ENCODE data around the gene ADAMTS12. TPM values are rescaled to one million over a fixed set of nuclear protein-coding genes. Genes with fewer than 3 reads are reported as not detected.

ADAMTS12 gene
- total RNA-seq, 1 donor from 2014 or later, result 0.54 TPM

GRCh38 chr5:33537240-33537639, 354.6 kb downstream of the ADAMTS12 start:
- H3K27me3 Mint-ChIP-seq (ENCODE audit: unreplicated experiment), result peaks cover 2% of the 10 kb centered on the region
- no peaks in the 10 kb centered on the region for H3K36me3 Mint-ChIP-seq (ENCODE audit: unreplicated experiment)
- TF ChIP-seq CTCF (IDR thresholded peaks at IDR 0.05; ENCODE audit: partially characterized antibody, unreplicated experiment), result no peak
- no peaks in the 10 kb centered on the region for H3K4me1 Mint-ChIP-seq (ENCODE audit: low read depth, unreplicated experiment)
- DNase-seq, result no peak
- H3K27ac Mint-ChIP-seq (ENCODE audit: unreplicated experiment), result no peak overlapping the region
- no peak overlapping the region for H3K4me3 Mint-ChIP-seq (ENCODE audit: unreplicated experiment)
- H3K9me3 Mint-ChIP-seq (ENCODE audit: unreplicated experiment), result peaks cover 1% of the 10 kb centered on the region

- H3K9me3 Mint-ChIP-seq (ENCODE audit: unreplicated experiment), result peaks cover 1% of the 10 kb centered on the region
- H3K36me3 Mint-ChIP-seq (ENCODE audit: unreplicated experiment), result no peaks in the 10 kb centered on the region
- no peak overlapping the region for H3K4me3 Mint-ChIP-seq (ENCODE audit: unreplicated experiment)
These were observed 355.0 kb downstream of the ADAMTS12 start for GRCh38 chr5:33536802-33537201.

GRCh38 chr5:33531824-33532223, 360.0 kb downstream of the ADAMTS12 start:
- Mint-ChIP-seq H3K36me3 (ENCODE audit: unreplicated experiment) (no peaks in the 10 kb centered on the region), H3K4me1 (ENCODE audit: low read depth, unreplicated experiment) (no peaks in the 10 kb centered on the region), H3K4me3 (ENCODE audit: unreplicated experiment) (no peak overlapping the region), H3K9me3 (ENCODE audit: unreplicated experiment) (peaks cover 1% of the 10 kb centered on the region), H3K27me3 (ENCODE audit: unreplicated experiment) (no peaks in the 10 kb centered on the region), H3K27ac (ENCODE audit: unreplicated experiment) (no peak overlapping the region)
- TF ChIP-seq CTCF (IDR thresholded peaks at IDR 0.05; ENCODE audit: partially characterized antibody, unreplicated experiment), result no peak
- DNase-seq, result no peak

More at GRCh38 chr5:33536802-33537201, 355.0 kb downstream of the ADAMTS12 start:
- Mint-ChIP-seq H3K27me3 (ENCODE audit: unreplicated experiment) (peaks cover 2% of the 10 kb centered on the region), H3K4me1 (ENCODE audit: low read depth, unreplicated experiment) (no peaks in the 10 kb centered on the region), H3K27ac (ENCODE audit: unreplicated experiment) (no peak overlapping the region)
- no peak for DNase-seq
- no peak for TF ChIP-seq CTCF (IDR thresholded peaks at IDR 0.05; ENCODE audit: partially characterized antibody, unreplicated experiment)

- TF ChIP-seq CTCF (IDR thresholded peaks at IDR 0.05; ENCODE audit: partially characterized antibody, unreplicated experiment), result no peak
- DNase-seq, result no peak
- Mint-ChIP-seq H3K4me3 (ENCODE audit: unreplicated experiment) (no peak overlapping the region), H3K27me3 (ENCODE audit: unreplicated experiment) (no peaks in the 10 kb centered on the region), H3K27ac (ENCODE audit: unreplicated experiment) (no peak overlapping the region), H3K36me3 (ENCODE audit: unreplicated experiment) (no peaks in the 10 kb centered on the region), H3K4me1 (ENCODE audit: low read depth, unreplicated experiment) (no peaks in the 10 kb centered on the region), H3K9me3 (ENCODE audit: unreplicated experiment) (peaks cover 1% of the 10 kb centered on the region)
These were observed 360.8 kb downstream of the ADAMTS12 start for GRCh38 chr5:33531037-33531298.

- DNase-seq, result no peak
- no peak overlapping the region for H3K27ac Mint-ChIP-seq (ENCODE audit: unreplicated experiment)
- TF ChIP-seq CTCF (IDR thresholded peaks at IDR 0.05; ENCODE audit: partially characterized antibody, unreplicated experiment), result no peak
These were observed 361.4 kb downstream of the ADAMTS12 start for GRCh38 chr5:33530183-33531036.

More at GRCh38 chr5:33530183-33531036, 361.4 kb downstream of the ADAMTS12 start:
- peaks cover 1% of the 10 kb centered on the region for H3K9me3 Mint-ChIP-seq (ENCODE audit: unreplicated experiment)
- no peaks in the 10 kb centered on the region for H3K27me3 Mint-ChIP-seq (ENCODE audit: unreplicated experiment)
- H3K36me3 Mint-ChIP-seq (ENCODE audit: unreplicated experiment), result no peaks in the 10 kb centered on the region
- H3K4me3 Mint-ChIP-seq (ENCODE audit: unreplicated experiment), result no peak overlapping the region
- no peaks in the 10 kb centered on the region for H3K4me1 Mint-ChIP-seq (ENCODE audit: low read depth, unreplicated experiment)
